Cardiac muscle cell (in vitro differentiated cells and primary cell): ENCODE measurements around the gene HS3ST3A1. TPM values are rescaled to one million over a fixed set of nuclear protein-coding genes. Genes with fewer than 3 reads are reported as not detected.

Source experiments
- DNase-seq, 2 donors: peaks; one replicate each; pipeline versions ENCODE4 v3.0.0 to v3.0.0-alpha.2; 2010 to 2017; ENCODE audit warnings: low read depth in 1 of 2, low spot score in 1 of 2
- H3K27ac ChIP-seq: fragments of 200-600 bp; sonication (generic); 2 replicates; pipeline ENCODE4 v1.5.1; 2016
- H3K27me3 ChIP-seq: fragments of 200-600 bp; sonication (generic); 2 replicates; pipeline ENCODE4 v1.6.0; 2016; ENCODE audit warnings: control low read depth
- H3K36me3 ChIP-seq: fragments of 200-600 bp; sonication (generic); 2 replicates; pipeline ENCODE4 v1.5.1; 2016; ENCODE audit warnings: control low read depth
- H3K4me1 ChIP-seq: fragments of 200-600 bp; sonication (generic); 2 replicates; pipeline ENCODE4 v1.8.1; 2017; ENCODE audit warnings: low read depth, mild to moderate bottlenecking, mixed run types
- H3K4me3 ChIP-seq: fragments of 200-600 bp; sonication (generic); 2 replicates; pipeline ENCODE4 v1.5.1; 2016; ENCODE audit warnings: mild to moderate bottlenecking
- H3K9me3 ChIP-seq: fragments of 200-600 bp; sonication (generic); 2 replicates; pipeline ENCODE4 v1.5.1; 2017; ENCODE audit warnings: low read depth, mild to moderate bottlenecking, control low read depth
- CTCF ChIP-seq: IDR thresholded peaks from 2 replicates; pipeline ENCODE4 v1.5.1; 2012; ENCODE audit warnings: low read depth, mild to moderate bottlenecking, low read length
- polyA plus RNA-seq: library from polyadenylated mRNA; unstranded; fragments of >200 nt; fragmentation: Nextera tagmentation; extraction: Ambion mirVana; gene quantifications from 2 replicates; pipeline ENCODE4 v1.2.1, GENCODE V29; 2016
- total RNA-seq: library from RNA; depleted of rRNA; stranded (reverse); fragments of >200 nt; gene quantifications from 2 replicates; pipeline ENCODE4 v1.2.3, GENCODE V29; 2016

The HS3ST3A1 gene
- total and polyA plus RNA-seq, 2 experiments from 2014 or later = 8.2 to 20.6 TPM

GRCh38 chr17:13480877-13481276 lies 120.9 kb downstream of the HS3ST3A1 start:
- no peak for DNase-seq
- TF ChIP-seq CTCF = no peak
- Histone ChIP-seq H3K27ac (no peak overlapping the region), H3K36me3 (no peaks in the 10 kb centered on the region), H3K4me3 (no peak overlapping the region), H3K4me1 (no peaks in the 10 kb centered on the region), H3K27me3 (no peaks in the 10 kb centered on the region), H3K9me3 (no peaks in the 10 kb centered on the region)

- Histone ChIP-seq H3K27ac (no peak overlapping the region), H3K27me3 (no peaks in the 10 kb centered on the region), H3K4me3 (no peak overlapping the region), H3K36me3 (no peaks in the 10 kb centered on the region), H3K9me3 (no peaks in the 10 kb centered on the region), H3K4me1 (no peaks in the 10 kb centered on the region)
- TF ChIP-seq CTCF = no peak
- no peak for DNase-seq
These were observed 123.4 kb downstream of the HS3ST3A1 start for GRCh38 chr17:13478326-13478830.

- TF ChIP-seq CTCF = no peak
- Histone ChIP-seq H3K36me3 (no peaks in the 10 kb centered on the region), H3K27ac (no peak overlapping the region), H3K4me3 (no peak overlapping the region), H3K9me3 (no peaks in the 10 kb centered on the region), H3K27me3 (no peaks in the 10 kb centered on the region), H3K4me1 (no peaks in the 10 kb centered on the region)
- DNase-seq = peak in 1 of 2 donors; percentile 26
These were observed 124.5 kb downstream of the HS3ST3A1 start for GRCh38 chr17:13477180-13477611.

GRCh38 chr17:13476720-13477119 lies 125.0 kb downstream of the HS3ST3A1 start:
- no peak for TF ChIP-seq CTCF
- no peak overlapping the region for H3K27ac ChIP-seq

GRCh38 chr17:13475574-13476223 lies 126.0 kb downstream of the HS3ST3A1 start:
- Histone ChIP-seq H3K27me3 (no peaks in the 10 kb centered on the region), H3K4me3 (no peak overlapping the region), H3K4me1 (no peaks in the 10 kb centered on the region), H3K9me3 (no peaks in the 10 kb centered on the region), H3K36me3 (no peaks in the 10 kb centered on the region), H3K27ac (no peak overlapping the region)
- no peak for DNase-seq
- TF ChIP-seq CTCF = no peak

More at GRCh38 chr17:13476720-13477119, 125.0 kb downstream of the HS3ST3A1 start:
- no peak overlapping the region for H3K4me3 ChIP-seq
- no peaks in the 10 kb centered on the region for H3K36me3 ChIP-seq
- DNase-seq = peak in 1 of 2 donors; percentile 51
- no peaks in the 10 kb centered on the region for H3K9me3 ChIP-seq
- no peaks in the 10 kb centered on the region for H3K27me3 ChIP-seq
- H3K4me1 ChIP-seq = no peaks in the 10 kb centered on the region
